ENCODE measurements around the gene FNBP1L. TPM values are rescaled to one million over a fixed set of nuclear protein-coding genes. Genes with fewer than 3 reads are reported as not detected.

Gene FNBP1L
- total and polyA plus RNA-seq, 10 of the 15 experiments (the other 5 are each of a cell fraction or from before 2014, with no cell fraction given) = 0.02 to 0.12 (median 0.07) TPM; not detected in 4

- FAIRE-seq (no peak), DNase-seq (ENCODE audit: low read depth, low spot score) (no peak), ATAC-seq (no peak)
- H3K4me3 ChIP-seq = no peak overlapping the region
- intact Hi-C loops (cut with micrococcal nuclease; ENCODE audit: unreplicated experiment) = no loop called here
- no peak overlapping the region for H3K27ac ChIP-seq (ENCODE audit: control insufficient read depth, insufficient read depth)
- H3K9ac ChIP-seq (ENCODE audit: control insufficient read depth, insufficient read depth, low read length) = no peak overlapping the region
- no peaks in the 10 kb centered on the region for H3K36me3 ChIP-seq (ENCODE audit: control insufficient read depth in 2 of 2, insufficient read depth in 2 of 2, low read length in 1 of 2)
- POLR2A ChIA-PET = no interaction called here
- SMC1A ChIA-PET (ENCODE audit: uncharacterized antibody, unreplicated experiment) = no interaction called here
- TF ChIP-seq SP1 (IDR thresholded peaks at IDR 0.05; ENCODE audit: low read depth, low read length) (no peak), PAX8 (IDR thresholded peaks at IDR 0.05) (no peak), YBX1 (IDR thresholded peaks at IDR 0.05) (no peak), PBX3 (IDR thresholded peaks at IDR 0.05; ENCODE audit: insufficient replicate concordance, low read depth, low read length) (no peak), RCOR1 (conservative IDR thresholded peaks at IDR 0.05; ENCODE audit: low read depth, low read length) (no peak), GATAD2B (conservative IDR thresholded peaks at IDR 0.05; ENCODE audit: low read depth) (no peak), KLF5 (IDR thresholded peaks at IDR 0.05; ENCODE audit: partially characterized antibody) (no peak), BHLHE40 (IDR thresholded peaks at IDR 0.05; ENCODE audit: borderline replicate concordance in 1 of 2, low read depth in 2 of 2, low read length in 1 of 2) (no peak)
- BruUV-seq (replicated peaks) = no TSS peak
- CTCF ChIA-PET = interaction anchor here (0.7 kb wide), 1 partner anchor 115 kb away, joined by 3 read pairs; no protein-coding TSS in a partner anchor
- no peaks in the 10 kb centered on the region for H3K79me2 ChIP-seq (ENCODE audit: control insufficient read depth, insufficient read depth, low read length)
- no peaks in the 10 kb centered on the region for H3K9me3 ChIP-seq (replicated peaks; ENCODE audit: control insufficient read depth, insufficient read depth, low read length)
- H2AFZ ChIP-seq (ENCODE audit: control insufficient read depth, low read depth, low read length) = no peak overlapping the region
- H4K20me1 ChIP-seq (ENCODE audit: control insufficient read depth, insufficient read depth) = no peaks in the 10 kb centered on the region
- H3K4me1 ChIP-seq (ENCODE audit: control insufficient read depth, insufficient read depth, low read length) = no peaks in the 10 kb centered on the region
- 24% methylated on average over 2 of the region's 2 CpGs for WGBS (ENCODE audit: insufficient coverage, insufficient replicate concordance, low lambda C conversion rate, missing lambda C conversion rate)
- RAD21 ChIA-PET (ENCODE audit: unreplicated experiment) = no interaction called here
- in situ Hi-C loops (cut with MboI) = no loop called here
- no peaks in the 10 kb centered on the region for H3K27me3 ChIP-seq (replicated peaks in 1 of 2; ENCODE audit: control insufficient read depth in 2 of 2, insufficient read depth in 2 of 2, low read length in 1 of 2)
- no peak overlapping the region for H3K4me2 ChIP-seq (ENCODE audit: control insufficient read depth, insufficient read depth)
Observed at GRCh38 chr1:93419344-93419743, 28.6 kb upstream of the FNBP1L start.

All from GM12878 (cell line).